ENCODE results near the gene ZNF79. TPM values are rescaled to one million over a fixed set of nuclear protein-coding genes. Genes with fewer than 3 reads are reported as not detected.

The ZNF79 gene
- total and polyA plus RNA-seq, 7 experiments from 2014 or later, result 4.8 to 17.8 (median 10.8) TPM

GRCh38 chr9:127396808-127397645, 27.2 kb upstream of the ZNF79 start, which contains the start of gene SLC2A8:
Gene SLC2A8, plus strand, starts transcription at chr9:127397169. Its CDS starts 62 bp downstream, at chr9:127397231.
- peaks cover 51 to 80% (median 72%) of the 10 kb centered on the region in 5 donors for H3K27me3 Mint-ChIP-seq
- peaks cover 0 to 57% of the 10 kb centered on the region in 2 donors for H3K27me3 ChIP-seq (ENCODE audit: control insufficient read depth in 2 of 2, insufficient read depth in 2 of 2, low read length in 2 of 2)
- H3K27ac ChIP-seq (ENCODE audit: low read depth, low read length), result no peak within 1 kb of the TSS

GRCh38 chr9:127397646-127398274, 26.4 kb upstream of the ZNF79 start:
- intact Hi-C loops (cut with micrococcal nuclease), result loop anchor here (1.0 to 2.0 kb wide), 4 partner anchors 27 to 183 kb away; partner anchors contain the start of genes LRSAM1 (in 1 of the 2), RPL12 (in 1 of the 2) and ZNF79 (in 1 of the 2)
- H3K27ac ChIP-seq (ENCODE audit: low read depth, low read length), result no peak overlapping the region
- Mint-ChIP-seq H3K27ac (peak overlapping the region in 1 of 9 donors; percentile 37), H3K36me3 (no peaks in the 10 kb centered on the region), H3K27me3 (peaks cover 47 to 76% (median 67%) of the 10 kb centered on the region in 5 donors), H3K4me1 (peaks cover 10 to 21% (median 16%) of the 10 kb centered on the region in 7 donors), H3K4me3 (peak overlapping the region in 9 of 10 donors; percentile 50 to 82 (median 60)), H3K9me3 (no peaks in the 10 kb centered on the region)
- ChIA-PET POLR2A (interaction anchor here (0.6 to 1.8 kb wide), 3 partner anchors 12 to 54 kb away, joined by 3 to 5 read pairs (median 3); partner anchors contain the start of genes LRSAM1 and RPL12), CTCF (interaction anchor here (0.8 to 1.5 kb wide), 4 partner anchors 8 to 183 kb away, joined by 3 to 6 read pairs (median 4); no protein-coding TSS in a partner anchor)
- ATAC-seq, result no peak
- no peaks in the 10 kb centered on the region for H3K36me3 ChIP-seq (ENCODE audit: control insufficient read depth in 2 of 3, insufficient read depth in 3 of 3, low read length in 3 of 3)
- no peaks in the 10 kb centered on the region for H3K9me3 ChIP-seq (ENCODE audit: control insufficient read depth in 2 of 3, low read length in 3 of 3)
- H3K27me3 ChIP-seq (ENCODE audit: control insufficient read depth in 2 of 2, insufficient read depth in 2 of 2, low read length in 2 of 2), result peaks cover 0 to 49% of the 10 kb centered on the region in 2 donors
- H3K4me1 ChIP-seq (ENCODE audit: control insufficient read depth in 2 of 2, insufficient read depth in 2 of 2, low read length in 2 of 2), result peaks cover 10 to 15% of the 10 kb centered on the region in 2 donors
- peak in 1 of 9 donors; percentile 45 for DNase-seq
- H3K4me3 ChIP-seq (ENCODE audit: low read length), result peak overlapping the region; percentile 22

More at GRCh38 chr9:127396808-127397645, 27.2 kb upstream of the ZNF79 start, which contains the start of gene SLC2A8:
- H3K36me3 Mint-ChIP-seq, result no peaks in the 10 kb centered on the region
- peak; percentile 33 to 87 (median 61) for DNase-seq
- peak; percentile 97 for ATAC-seq
- H3K27ac Mint-ChIP-seq, result peak within 1 kb of the TSS in 2 of 9 donors; percentile 37 to 59
- no peaks in the 10 kb centered on the region for H3K9me3 ChIP-seq (ENCODE audit: control insufficient read depth in 2 of 3, low read length in 3 of 3)
- peaks cover 11 to 24% (median 16%) of the 10 kb centered on the region in 7 donors for H3K4me1 Mint-ChIP-seq
- H3K4me3 ChIP-seq (ENCODE audit: low read length), result peak within 1 kb of the TSS; percentile 22
- H3K36me3 ChIP-seq (ENCODE audit: control insufficient read depth in 2 of 3, insufficient read depth in 3 of 3, low read length in 3 of 3), result no peaks in the 10 kb centered on the region
- peaks cover 0 to 2% (median 0%) of the 10 kb centered on the region in 11 donors for H3K9me3 Mint-ChIP-seq
- ChIA-PET POLR2A (interaction anchor here (0.6 to 1.8 kb wide), 6 partner anchors 9 to 54 kb away, joined by 3 to 5 read pairs (median 3); partner anchors contain the start of genes LRSAM1 and RPL12), CTCF (interaction anchor here (0.8 to 1.9 kb wide), 3 partner anchors 10 to 182 kb away, joined by 3 to 6 read pairs (median 4); no protein-coding TSS in a partner anchor)
- peak within 1 kb of the TSS; percentile 50 to 82 (median 64) for H3K4me3 Mint-ChIP-seq
- peaks cover 10 to 15% of the 10 kb centered on the region in 2 donors for H3K4me1 ChIP-seq (ENCODE audit: control insufficient read depth in 2 of 2, insufficient read depth in 2 of 2, low read length in 2 of 2)
- intact Hi-C loops (cut with micrococcal nuclease), result loop anchor here (1.0 to 2.0 kb wide), 3 partner anchors 9 to 172 kb away; partner anchors contain the start of genes LRSAM1 (in 1 of the 2) and RPL12 (in 1 of the 2)

GRCh38 chr9:127398275-127398647, 25.9 kb upstream of the ZNF79 start:
- H3K4me1 ChIP-seq (ENCODE audit: control insufficient read depth in 2 of 2, insufficient read depth in 2 of 2, low read length in 2 of 2), result peaks cover 10 to 15% of the 10 kb centered on the region in 2 donors
- POLR2A ChIA-PET, result interaction anchor here (0.7 to 1.2 kb wide), 2 partner anchors 10 to 53 kb away, joined by 4 to 5 read pairs; partner anchors contain the start of genes LRSAM1 and RPL12
- peak overlapping the region in 2 of 9 donors; percentile 37 to 42 for H3K27ac Mint-ChIP-seq
- no peak for ATAC-seq
- H3K27ac ChIP-seq (ENCODE audit: low read depth, low read length), result no peak overlapping the region
- peak overlapping the region; percentile 42 to 82 (median 60) for H3K4me3 Mint-ChIP-seq
- H3K4me1 Mint-ChIP-seq, result peaks cover 10 to 21% (median 16%) of the 10 kb centered on the region in 7 donors
- H3K9me3 ChIP-seq (ENCODE audit: control insufficient read depth in 2 of 3, low read length in 3 of 3), result no peaks in the 10 kb centered on the region
- H3K4me3 ChIP-seq (ENCODE audit: low read length), result no peak overlapping the region
- H3K9me3 Mint-ChIP-seq, result no peaks in the 10 kb centered on the region
- H3K27me3 ChIP-seq (ENCODE audit: control insufficient read depth in 2 of 2, insufficient read depth in 2 of 2, low read length in 2 of 2), result peaks cover 0 to 45% of the 10 kb centered on the region in 2 donors
- H3K27me3 Mint-ChIP-seq, result peaks cover 42 to 74% (median 62%) of the 10 kb centered on the region in 5 donors
- CTCF ChIA-PET, result interaction anchor here (1.4 to 1.6 kb wide), 3 partner anchors 9 to 114 kb away, joined by 3 to 4 read pairs (median 3); no protein-coding TSS in a partner anchor
- no peak for DNase-seq
- no peaks in the 10 kb centered on the region for H3K36me3 ChIP-seq (ENCODE audit: control insufficient read depth in 2 of 3, insufficient read depth in 3 of 3, low read length in 3 of 3)
- no peaks in the 10 kb centered on the region for H3K36me3 Mint-ChIP-seq
- intact Hi-C loops (cut with micrococcal nuclease), result loop anchor here (1.0 to 2.0 kb wide), 2 partner anchors 26 to 183 kb away; partner anchors contain the start of gene ZNF79 (in 1 of the 2)

GRCh38 chr9:127398715-127399400, 25.3 kb upstream of the ZNF79 start:
- Histone ChIP-seq H3K36me3 (ENCODE audit: control insufficient read depth in 2 of 3, insufficient read depth in 3 of 3, low read length in 3 of 3) (no peaks in the 10 kb centered on the region), H3K9me3 (ENCODE audit: control insufficient read depth in 2 of 3, low read length in 3 of 3) (no peaks in the 10 kb centered on the region), H3K4me3 (ENCODE audit: low read length) (no peak overlapping the region), H3K4me1 (ENCODE audit: control insufficient read depth in 2 of 2, insufficient read depth in 2 of 2, low read length in 2 of 2) (peaks cover 10 to 15% of the 10 kb centered on the region in 2 donors), H3K27ac (ENCODE audit: low read depth, low read length) (no peak overlapping the region), H3K27me3 (ENCODE audit: control insufficient read depth in 2 of 2, insufficient read depth in 2 of 2, low read length in 2 of 2) (peaks cover 0 to 41% of the 10 kb centered on the region in 2 donors)
- DNase-seq (no peak), ATAC-seq (no peak)
- CTCF ChIA-PET, result interaction anchor here (0.6 to 1.6 kb wide), 4 partner anchors 10 to 195 kb away, joined by 3 to 4 read pairs (median 4); no protein-coding TSS in a partner anchor
- no peaks in the 10 kb centered on the region for H3K36me3 Mint-ChIP-seq
- H3K27me3 Mint-ChIP-seq, result peaks cover 36 to 68% (median 56%) of the 10 kb centered on the region in 5 donors
- H3K4me3 Mint-ChIP-seq, result peak overlapping the region in 7 of 10 donors; percentile 48 to 82 (median 65)
- H3K4me1 Mint-ChIP-seq, result peaks cover 7 to 21% (median 16%) of the 10 kb centered on the region in 7 donors
- POLR2A ChIA-PET, result interaction anchor here (0.6 to 1.2 kb wide), 3 partner anchors 11 to 96 kb away, joined by 3 to 5 read pairs (median 4); partner anchors contain the start of genes LRSAM1 and RPL12
- intact Hi-C loops (cut with micrococcal nuclease), result loop anchor here (1.0 to 2.0 kb wide), 2 partner anchors 25 to 184 kb away; partner anchors contain the start of gene ZNF79 (in 1 of the 2)
- H3K9me3 Mint-ChIP-seq, result no peaks in the 10 kb centered on the region
- H3K27ac Mint-ChIP-seq, result peak overlapping the region in 1 of 9 donors; percentile 37

GRCh38 chr9:127399736-127400269, 24.4 kb upstream of the ZNF79 start:
- H3K27ac ChIP-seq (ENCODE audit: low read depth, low read length), result no peak overlapping the region
- H3K4me3 ChIP-seq (ENCODE audit: low read length), result no peak overlapping the region
- Mint-ChIP-seq H3K4me1 (peaks cover 7 to 21% (median 16%) of the 10 kb centered on the region in 7 donors), H3K9me3 (no peaks in the 10 kb centered on the region), H3K27ac (peak overlapping the region in 1 of 9 donors; percentile 55), H3K36me3 (no peaks in the 10 kb centered on the region), H3K27me3 (peaks cover 32 to 59% (median 47%) of the 10 kb centered on the region in 5 donors), H3K4me3 (no peak overlapping the region)
- intact Hi-C loops (cut with micrococcal nuclease), result loop anchor here in 1 of 2 donors (2.0 kb wide), 1 partner anchor 185 kb away; no protein-coding TSS in a partner anchor
- ChIA-PET POLR2A (interaction anchor here (0.5 to 1.2 kb wide), 2 partner anchors 12 to 675 kb away, joined by 5 read pairs; no protein-coding TSS in a partner anchor), CTCF (interaction anchor here (1.6 kb wide), 1 partner anchor 12 kb away, joined by 3 read pairs; no protein-coding TSS in a partner anchor)
- H3K36me3 ChIP-seq (ENCODE audit: control insufficient read depth in 2 of 3, insufficient read depth in 3 of 3, low read length in 3 of 3), result no peaks in the 10 kb centered on the region
- no peaks in the 10 kb centered on the region for H3K9me3 ChIP-seq (ENCODE audit: control insufficient read depth in 2 of 3, low read length in 3 of 3)
- H3K4me1 ChIP-seq (ENCODE audit: control insufficient read depth in 2 of 2, insufficient read depth in 2 of 2, low read length in 2 of 2), result peaks cover 10 to 15% of the 10 kb centered on the region in 2 donors
- ATAC-seq (no peak), DNase-seq (no peak)
- H3K27me3 ChIP-seq (ENCODE audit: control insufficient read depth in 2 of 2, insufficient read depth in 2 of 2, low read length in 2 of 2), result peaks cover 0 to 47% of the 10 kb centered on the region in 2 donors
